ENCODE results near the gene ENAM. TPM values are rescaled to one million over a fixed set of nuclear protein-coding genes. Genes with fewer than 3 reads are reported as not detected.

Gene ENAM
- total RNA-seq, 1 donor from 2014 or later, result not detected

GRCh38 chr4:70594196-70594595 is 34.3 kb upstream of the ENAM start:
- H3F3A ChIP-seq (ENCODE audit: low read depth), result no peaks in the 10 kb centered on the region
- no peaks in the 10 kb centered on the region for H4K20me1 ChIP-seq (ENCODE audit: low read depth)
- no peak overlapping the region for H3K9ac ChIP-seq
- no peak overlapping the region for H3K4me2 ChIP-seq
- Mint-ChIP-seq H3K4me3 (no peak overlapping the region), H3K27me3 (ENCODE audit: insufficient read depth, low read depth) (no peaks in the 10 kb centered on the region), H3K36me3 (no peaks in the 10 kb centered on the region), H3K27ac (no peak overlapping the region), H3K9me3 (no peaks in the 10 kb centered on the region), H3K4me1 (no peaks in the 10 kb centered on the region)
- H3K36me3 ChIP-seq, result no peaks in the 10 kb centered on the region
- H3K9me3 ChIP-seq (ENCODE audit: low read depth), result no peaks in the 10 kb centered on the region
- no peak for DNase-seq (ENCODE audit: low spot score)
- H3K79me2 ChIP-seq (ENCODE audit: low read depth), result no peaks in the 10 kb centered on the region
- no peak overlapping the region for H2AFZ ChIP-seq (replicated peaks)
- H3K4me3 ChIP-seq, result no peak overlapping the region
- TF ChIP-seq EZH2 (IDR thresholded peaks at IDR 0.05), result no peak
- no peak for TF ChIP-seq CTCF (IDR thresholded peaks at IDR 0.05)
- no peak for TF ChIP-seq EZH2phosphoT487 (IDR thresholded peaks at IDR 0.05)
- no peaks in the 10 kb centered on the region for H3K4me1 ChIP-seq
- no peaks in the 10 kb centered on the region for H3K27me3 ChIP-seq
- no peak overlapping the region for H3K27ac ChIP-seq

GRCh38 chr4:70600305-70600704 is 28.2 kb upstream of the ENAM start:
- no peak overlapping the region for H3K4me2 ChIP-seq
- no peak for DNase-seq (ENCODE audit: low spot score)
- H3K36me3 Mint-ChIP-seq, result no peaks in the 10 kb centered on the region
- no peaks in the 10 kb centered on the region for H3K4me1 Mint-ChIP-seq
- H3K27me3 ChIP-seq, result no peaks in the 10 kb centered on the region
- no peaks in the 10 kb centered on the region for H3K79me2 ChIP-seq (ENCODE audit: low read depth)
- no peaks in the 10 kb centered on the region for H3F3A ChIP-seq (ENCODE audit: low read depth)
- no peak overlapping the region for H2AFZ ChIP-seq (replicated peaks)
- no peaks in the 10 kb centered on the region for H3K36me3 ChIP-seq
- no peaks in the 10 kb centered on the region for H3K4me1 ChIP-seq
- H3K4me3 ChIP-seq, result no peak overlapping the region
- H3K4me3 Mint-ChIP-seq, result no peak overlapping the region
- no peak overlapping the region for H3K9ac ChIP-seq
- no peaks in the 10 kb centered on the region for H3K9me3 Mint-ChIP-seq
- H3K9me3 ChIP-seq (ENCODE audit: low read depth), result no peaks in the 10 kb centered on the region
- no peak overlapping the region for H3K27ac ChIP-seq
- H3K27ac Mint-ChIP-seq, result no peak overlapping the region
- TF ChIP-seq CTCF (IDR thresholded peaks at IDR 0.05), result no peak
- no peak for TF ChIP-seq EZH2 (IDR thresholded peaks at IDR 0.05)
- no peak for TF ChIP-seq EZH2phosphoT487 (IDR thresholded peaks at IDR 0.05)
- no peaks in the 10 kb centered on the region for H4K20me1 ChIP-seq (ENCODE audit: low read depth)
- no peaks in the 10 kb centered on the region for H3K27me3 Mint-ChIP-seq (ENCODE audit: insufficient read depth, low read depth)

- Histone ChIP-seq H3K27me3 (no peaks in the 10 kb centered on the region), H3K4me3 (no peak overlapping the region), H3K36me3 (no peaks in the 10 kb centered on the region), H4K20me1 (ENCODE audit: low read depth) (no peaks in the 10 kb centered on the region), H3K27ac (no peak overlapping the region), H3F3A (ENCODE audit: low read depth) (no peaks in the 10 kb centered on the region), H3K4me1 (no peaks in the 10 kb centered on the region), H2AFZ (replicated peaks) (no peak overlapping the region), H3K9ac (no peak overlapping the region), H3K4me2 (no peak overlapping the region), H3K79me2 (ENCODE audit: low read depth) (no peaks in the 10 kb centered on the region), H3K9me3 (ENCODE audit: low read depth) (no peaks in the 10 kb centered on the region)
- Mint-ChIP-seq H3K9me3 (no peaks in the 10 kb centered on the region), H3K4me3 (no peak overlapping the region), H3K36me3 (no peaks in the 10 kb centered on the region), H3K27ac (no peak overlapping the region), H3K27me3 (ENCODE audit: insufficient read depth, low read depth) (no peaks in the 10 kb centered on the region), H3K4me1 (no peaks in the 10 kb centered on the region)
- no peak for DNase-seq (ENCODE audit: low spot score)
- TF ChIP-seq CTCF (IDR thresholded peaks at IDR 0.05) (no peak), EZH2phosphoT487 (IDR thresholded peaks at IDR 0.05) (no peak), EZH2 (IDR thresholded peaks at IDR 0.05) (no peak)
Observed at GRCh38 chr4:70600977-70601376, 27.6 kb upstream of the ENAM start.

Data from neural progenitor cell (in vitro differentiated cells).